HepG2 (cell line): ENCODE results near the gene MARS1. TPM values are rescaled to one million over a fixed set of nuclear protein-coding genes. Genes with fewer than 3 reads are reported as not detected.

ENCODE experiments used
- ATAC-seq: fragments of 200-7000 bp; cut with Tn5 transposase; 3 replicates; pipeline ENCODE4 v1.9.1; 2020; ENCODE audit warnings: mild to moderate bottlenecking, moderate library complexity
- BruUV-seq: library from RNA; stranded (reverse); fragments of 400-500 nt; replicated peaks from 2 replicates; lab custom pipeline; 2021; lab: Mats Ljungman, UMichigan
- CTCF ChIA-PET: fragments of 300-600 bp; formaldehyde crosslinking; extraction: SDS; loops from one replicate; lab custom pipeline; 2021; ENCODE audit warnings: low total read pairs, inconsistent platforms, low intra/inter-chr PET ratio; lab: Yijun Ruan, JAX
- POLR2A ChIA-PET: fragments of 350-600 bp; sonication (Branson Sonifier 250); formaldehyde crosslinking; loops from one replicate; lab custom pipeline; 2020; ENCODE audit warnings: antibody characterized with exemption, inconsistent platforms; lab: Yijun Ruan, JAX
- DNase-seq: peaks from one replicate; pipeline ENCODE4 v3.0.0-alpha.2; 2015; ENCODE audit warnings: low spot score
- FAIRE-seq: peaks from 3 replicates; lab custom pipeline; 2011; peaks lifted over from hg19 to GRCh38; lab: Jason Lieb, UNC
- H2AFZ ChIP-seq: one replicate; pipeline ENCODE4 v1.6.1; 2011; ENCODE audit warnings: low read length, inconsistent platforms
- H3K27ac ChIP-seq: fragments of 300-600 bp; 3 replicates; pipeline ENCODE4 v1.8.0; 2011; ENCODE audit warnings: mixed run types, mild to moderate bottlenecking, mixed read lengths, low read length, inconsistent platforms; ENCODE audit not compliant: insufficient read depth; ENCODE audit errors: extremely low read length
- H3K27me3 ChIP-seq, 2 experiments: fragments of 200-600 bp in 1 of 2; 2 replicates in 1 of 2; 3 replicates in 1 of 2; pipeline versions ENCODE4 v1.6.0 to v1.8.0; 2011; ENCODE audit warnings: low read length in 2 of 2, mild to moderate bottlenecking in 2 of 2, moderate library complexity in 2 of 2, inconsistent platforms in 1 of 2; ENCODE audit not compliant: insufficient read depth in 2 of 2, control insufficient read depth in 1 of 2
- H3K36me3 ChIP-seq, 2 experiments: fragments of 200-600 bp in 1 of 2; replicated peaks in 1 of 2; 2 replicates in 1 of 2; 3 replicates in 1 of 2; pipeline versions ENCODE4 v1.5.1 to v1.8.0; 2011; ENCODE audit warnings: low read length in 2 of 2, inconsistent platforms in 1 of 2; ENCODE audit not compliant: insufficient read depth in 2 of 2, control insufficient read depth in 1 of 2
- H3K4me1 ChIP-seq: 2 replicates; pipeline ENCODE4 v1.5.1; 2012; ENCODE audit warnings: low read length, inconsistent platforms; ENCODE audit not compliant: insufficient read depth
- H3K4me2 ChIP-seq: 2 replicates; pipeline ENCODE4 v1.6.0; 2011; ENCODE audit warnings: low read depth, low read length, inconsistent platforms
- H3K4me3 ChIP-seq, 3 experiments: fragments of 200-600 bp in 1 of 3; sonication (generic), shearing (Covaris generic) in 1 of 3; replicated peaks in 1 of 3; 2 replicates each; pipeline ENCODE4 v1.5.1; 2011 to 2016; ENCODE audit warnings: low read length in 3 of 3, inconsistent platforms in 2 of 3, low read depth in 2 of 3, mild to moderate bottlenecking in 2 of 3, control low read depth in 1 of 3, mixed read lengths in 1 of 3; ENCODE audit not compliant: insufficient read depth in 1 of 3
- H3K79me2 ChIP-seq: one replicate; pipeline ENCODE4 v1.6.1; 2011; ENCODE audit warnings: low read length, inconsistent platforms; ENCODE audit not compliant: insufficient read depth
- H3K9ac ChIP-seq: 2 replicates; pipeline ENCODE4 v1.6.0; 2011; ENCODE audit warnings: mild to moderate bottlenecking, low read depth, low read length, inconsistent platforms; ENCODE audit not compliant: insufficient read depth
- H3K9me3 ChIP-seq: 2 replicates; pipeline ENCODE4 v1.5.1; 2012; ENCODE audit warnings: mild to moderate bottlenecking, low read length
- H4K20me1 ChIP-seq: 2 replicates; pipeline ENCODE4 v1.6.0; 2011; ENCODE audit warnings: inconsistent platforms, mild to moderate bottlenecking, low read length, moderate library complexity; ENCODE audit not compliant: insufficient read depth
- ADNP ChIP-seq: sonication (generic); formaldehyde crosslinking; IDR thresholded peaks from 2 replicates; pipeline ENCODE4 v1.4.0; 2020; ENCODE audit warnings: missing genetic modification reagents
- ATF2 ChIP-seq: sonication (generic); formaldehyde crosslinking; IDR thresholded peaks from 2 replicates; pipeline ENCODE4 v1.4.0; 2020; ENCODE audit warnings: missing genetic modification reagents
- GATAD1 ChIP-seq: IDR thresholded peaks from 2 replicates; pipeline ENCODE4 v1.6.1; 2016; ENCODE audit warnings: missing genetic modification reagents, missing compliant biosample characterization
- HOXA7 ChIP-seq: sonication (generic); formaldehyde crosslinking; IDR thresholded peaks from 2 replicates; pipeline ENCODE4 v1.8.1; 2022; ENCODE audit warnings: mild to moderate bottlenecking, missing genetic modification reagents, moderate library complexity
- KDM3A ChIP-seq: IDR thresholded peaks from 2 replicates; pipeline ENCODE4 v1.6.1; 2018; ENCODE audit warnings: low read depth, missing compliant biosample characterization
- NR1H2 ChIP-seq: sonication (generic); formaldehyde crosslinking; IDR thresholded peaks from 2 replicates; pipeline ENCODE4 v1.8.1; 2022; ENCODE audit warnings: low read depth, missing genetic modification reagents, borderline replicate concordance
- SP5 ChIP-seq: IDR thresholded peaks from 2 replicates; pipeline ENCODE4 v1.6.1; 2016; ENCODE audit warnings: low read depth, borderline replicate concordance
- STAG1 ChIP-seq: sonication (generic); formaldehyde crosslinking; IDR thresholded peaks from 2 replicates; pipeline ENCODE4 v1.4.0; 2020; ENCODE audit warnings: missing genetic modification reagents
- TCF7L2 ChIP-seq: IDR thresholded peaks from 2 replicates; pipeline ENCODE4 v1.6.1; 2011; ENCODE audit warnings: mild to moderate bottlenecking, low read depth, low read length, moderate library complexity
- ZBTB43 ChIP-seq: sonication (generic); formaldehyde crosslinking; conservative IDR thresholded peaks from 2 replicates; pipeline ENCODE4 v1.4.0; 2020; ENCODE audit warnings: missing genetic modification reagents
- ZNF432 ChIP-seq: sonication (generic); formaldehyde crosslinking; IDR thresholded peaks from 2 replicates; pipeline ENCODE4 v1.5.0; 2020; ENCODE audit warnings: missing genetic modification reagents, mild to moderate bottlenecking, borderline replicate concordance
- WGBS: methylation state at CpG from one replicate; pipeline ENCODE4 v1.1.6; 2017; ENCODE audit warnings: low lambda C conversion rate; 5-methylcytosine and 5-hydroxymethylcytosine counted together
- in situ Hi-C: cut with HindIII; loops from 2 replicates; pipeline ENCODE4 v1.10.0; 2017; ENCODE audit warnings: low pct_unique_long_range_greater_than_20kb; ENCODE audit not compliant: extremely low pct_ligation_motif_present
- intact Hi-C: fragments of 100-400 bp; cut with micrococcal nuclease; formaldehyde crosslinking; loops from one replicate; pipeline ENCODE4 v1.10.0; 2022; ENCODE audit not compliant: unreplicated experiment
- polyA plus RNA-seq, 8 experiments: library from polyadenylated mRNA; depleted of rRNA in 3 of 8; stranded (reverse) in 7 of 8; unstranded in 1 of 8; fragments of >200 nt; fragmentation: Illumina TruSeq in 4 of 8; extraction: Trizol in 4 of 8; gene quantifications; 2 replicates each; pipeline versions ENCODE4 v1.2.1 to v1.2.3, GENCODE V29; 2011 to 2016; ENCODE audit warnings: low read depth in 4 of 8, missing spikeins in 1 of 8, mixed read lengths in 1 of 8; ENCODE audit not compliant: insufficient read depth in 1 of 8
- total RNA-seq, 5 experiments: library from RNA; depleted of rRNA; stranded (reverse); fragments of >200 nt; fragmentation: Illumina TruSeq; extraction: Trizol; gene quantifications; 2 replicates each; pipeline ENCODE4 v1.2.3, GENCODE V29; 2016; ENCODE audit warnings: low read depth in 1 of 5
- TF ChIP-seq, protein P1 (sequence below): IDR thresholded peaks from 2 replicates; pipeline ENCODE4 v1.6.1; 2016; ENCODE audit warnings: low read depth, missing genetic modification reagents, missing compliant biosample characterization

The MARS1 gene
- total and polyA plus RNA-seq, 2 of the 13 experiments (the other 11 are each of a cell fraction or from before 2014, with no cell fraction given): 115 to 181 TPM

DNA sequence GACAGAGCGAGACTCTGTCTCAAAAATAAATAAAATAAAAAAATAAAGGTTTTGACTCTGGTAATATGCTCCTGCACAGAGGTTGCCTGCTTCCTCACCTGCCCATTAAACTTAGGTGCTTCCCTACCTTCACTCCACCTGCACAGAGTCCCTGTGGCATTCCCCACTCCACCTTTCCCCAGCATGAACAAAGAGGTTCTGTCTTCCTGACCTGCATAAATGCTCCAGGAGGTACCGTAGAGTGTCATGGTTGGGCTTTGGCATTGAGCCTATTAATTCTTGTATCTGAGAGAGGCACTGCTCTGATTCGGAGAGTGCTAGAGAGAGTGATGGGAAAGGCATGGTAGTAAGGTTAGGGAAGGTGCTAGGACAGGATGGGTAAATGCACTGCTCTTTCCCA lies 14.5 kb upstream of the MARS1 start:
- CTCF ChIA-PET: no interaction called here
- in situ Hi-C loops: no loop called here
- Histone ChIP-seq H3K27me3 (peaks cover 7 to 54% of the 10 kb centered on the region in 2 experiments), H3K4me2 (no peak overlapping the region), H3K9me3 (no peaks in the 10 kb centered on the region), H3K27ac (no peak overlapping the region), H4K20me1 (no peaks in the 10 kb centered on the region), H3K36me3 (no peaks in the 10 kb centered on the region), H3K4me3 (no peak overlapping the region), H3K4me1 (peaks cover 57% of the 10 kb centered on the region), H3K9ac (no peak overlapping the region), H2AFZ (no peak overlapping the region), H3K79me2 (no peaks in the 10 kb centered on the region)
- intact Hi-C loops: no loop called here
- FAIRE-seq (no peak), DNase-seq (no peak), ATAC-seq (no peak)
- no peak for TF ChIP-seq NR1H2 (CRISPR knock-in tag)
- TF ChIP-seq GATAD1 (CRISPR knock-in tag): no peak
- no peak for TF ChIP-seq STAG1
- TF ChIP-seq KDM3A: no peak
- no peak for TF ChIP-seq ADNP
- TF ChIP-seq ZBTB43: no peak
- BruUV-seq: no TSS peak
- WGBS: 35% methylated on average over 3 of the region's 3 CpGs
- POLR2A ChIA-PET: no interaction called here

- H3K4me1 ChIP-seq: peaks cover 62% of the 10 kb centered on the region
- H3K4me2 ChIP-seq: no peak overlapping the region
- ATAC-seq: no peak
- no peaks in the 10 kb centered on the region for H3K79me2 ChIP-seq
- in situ Hi-C loops (no loop called here), intact Hi-C loops (no loop called here)
- H3K27ac ChIP-seq: no peak overlapping the region
- peaks cover 8 to 59% of the 10 kb centered on the region in 2 experiments for H3K27me3 ChIP-seq
- BruUV-seq: no TSS peak
- no peak overlapping the region for H3K4me3 ChIP-seq
- ChIA-PET POLR2A (interaction anchor here (2.0 kb wide), 1 partner anchor 13 kb away, joined by 4 read pairs; the partner anchor contains the start of gene MARS1), CTCF (no interaction called here)
- no peak overlapping the region for H3K9ac ChIP-seq
- no peak for DNase-seq
- no peak for FAIRE-seq
- no peak overlapping the region for H2AFZ ChIP-seq
- 27% methylated on average over 5 of the region's 5 CpGs for WGBS
- no peaks in the 10 kb centered on the region for H4K20me1 ChIP-seq
- H3K36me3 ChIP-seq: no peaks in the 10 kb centered on the region
- no peaks in the 10 kb centered on the region for H3K9me3 ChIP-seq
- TF ChIP-seq HOXA7 (CRISPR knock-in tag) (no peak), SP5 (no peak), ATF2 (CRISPR knock-in tag) (no peak), TCF7L2 (no peak), ADNP (no peak), ZNF432 (CRISPR knock-in tag) (no peak)
- TF ChIP-seq, protein P1, sequence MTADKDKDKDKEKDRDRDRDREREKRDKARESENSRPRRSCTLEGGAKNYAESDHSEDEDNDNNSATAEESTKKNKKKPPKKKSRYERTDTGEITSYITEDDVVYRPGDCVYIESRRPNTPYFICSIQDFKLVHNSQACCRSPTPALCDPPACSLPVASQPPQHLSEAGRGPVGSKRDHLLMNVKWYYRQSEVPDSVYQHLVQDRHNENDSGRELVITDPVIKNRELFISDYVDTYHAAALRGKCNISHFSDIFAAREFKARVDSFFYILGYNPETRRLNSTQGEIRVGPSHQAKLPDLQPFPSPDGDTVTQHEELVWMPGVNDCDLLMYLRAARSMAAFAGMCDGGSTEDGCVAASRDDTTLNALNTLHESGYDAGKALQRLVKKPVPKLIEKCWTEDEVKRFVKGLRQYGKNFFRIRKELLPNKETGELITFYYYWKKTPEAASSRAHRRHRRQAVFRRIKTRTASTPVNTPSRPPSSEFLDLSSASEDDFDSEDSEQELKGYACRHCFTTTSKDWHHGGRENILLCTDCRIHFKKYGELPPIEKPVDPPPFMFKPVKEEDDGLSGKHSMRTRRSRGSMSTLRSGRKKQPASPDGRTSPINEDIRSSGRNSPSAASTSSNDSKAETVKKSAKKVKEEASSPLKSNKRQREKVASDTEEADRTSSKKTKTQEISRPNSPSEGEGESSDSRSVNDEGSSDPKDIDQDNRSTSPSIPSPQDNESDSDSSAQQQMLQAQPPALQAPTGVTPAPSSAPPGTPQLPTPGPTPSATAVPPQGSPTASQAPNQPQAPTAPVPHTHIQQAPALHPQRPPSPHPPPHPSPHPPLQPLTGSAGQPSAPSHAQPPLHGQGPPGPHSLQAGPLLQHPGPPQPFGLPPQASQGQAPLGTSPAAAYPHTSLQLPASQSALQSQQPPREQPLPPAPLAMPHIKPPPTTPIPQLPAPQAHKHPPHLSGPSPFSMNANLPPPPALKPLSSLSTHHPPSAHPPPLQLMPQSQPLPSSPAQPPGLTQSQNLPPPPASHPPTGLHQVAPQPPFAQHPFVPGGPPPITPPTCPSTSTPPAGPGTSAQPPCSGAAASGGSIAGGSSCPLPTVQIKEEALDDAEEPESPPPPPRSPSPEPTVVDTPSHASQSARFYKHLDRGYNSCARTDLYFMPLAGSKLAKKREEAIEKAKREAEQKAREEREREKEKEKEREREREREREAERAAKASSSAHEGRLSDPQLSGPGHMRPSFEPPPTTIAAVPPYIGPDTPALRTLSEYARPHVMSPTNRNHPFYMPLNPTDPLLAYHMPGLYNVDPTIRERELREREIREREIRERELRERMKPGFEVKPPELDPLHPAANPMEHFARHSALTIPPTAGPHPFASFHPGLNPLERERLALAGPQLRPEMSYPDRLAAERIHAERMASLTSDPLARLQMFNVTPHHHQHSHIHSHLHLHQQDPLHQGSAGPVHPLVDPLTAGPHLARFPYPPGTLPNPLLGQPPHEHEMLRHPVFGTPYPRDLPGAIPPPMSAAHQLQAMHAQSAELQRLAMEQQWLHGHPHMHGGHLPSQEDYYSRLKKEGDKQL (CRISPR knock-in tag): no peak
These were observed 14.0 kb upstream of the MARS1 start for GRCh38 chr12:57473886-57474285.
